ENCODE results near the gene GRID1.

DNA sequence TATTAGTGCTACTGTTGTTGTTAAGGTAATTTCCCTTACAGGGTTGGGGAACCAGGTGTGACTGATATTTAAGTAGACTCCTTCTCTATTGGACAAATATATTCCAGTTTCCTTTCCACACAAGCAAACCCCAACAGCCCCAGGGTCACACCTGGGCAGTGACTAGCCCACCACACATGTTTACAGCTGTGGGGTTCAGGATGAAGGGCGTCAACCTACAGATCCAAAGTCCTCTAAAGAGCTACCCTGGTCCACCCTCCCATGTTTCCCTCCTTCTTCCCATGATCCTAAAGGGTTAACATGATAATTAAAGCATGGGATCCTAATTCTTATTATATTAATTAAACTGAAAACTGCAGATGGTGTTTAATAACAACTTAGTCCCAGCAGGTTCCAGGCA lies 701.5 kb downstream of the GRID1 start:
- TF ChIP-seq, protein P1, sequence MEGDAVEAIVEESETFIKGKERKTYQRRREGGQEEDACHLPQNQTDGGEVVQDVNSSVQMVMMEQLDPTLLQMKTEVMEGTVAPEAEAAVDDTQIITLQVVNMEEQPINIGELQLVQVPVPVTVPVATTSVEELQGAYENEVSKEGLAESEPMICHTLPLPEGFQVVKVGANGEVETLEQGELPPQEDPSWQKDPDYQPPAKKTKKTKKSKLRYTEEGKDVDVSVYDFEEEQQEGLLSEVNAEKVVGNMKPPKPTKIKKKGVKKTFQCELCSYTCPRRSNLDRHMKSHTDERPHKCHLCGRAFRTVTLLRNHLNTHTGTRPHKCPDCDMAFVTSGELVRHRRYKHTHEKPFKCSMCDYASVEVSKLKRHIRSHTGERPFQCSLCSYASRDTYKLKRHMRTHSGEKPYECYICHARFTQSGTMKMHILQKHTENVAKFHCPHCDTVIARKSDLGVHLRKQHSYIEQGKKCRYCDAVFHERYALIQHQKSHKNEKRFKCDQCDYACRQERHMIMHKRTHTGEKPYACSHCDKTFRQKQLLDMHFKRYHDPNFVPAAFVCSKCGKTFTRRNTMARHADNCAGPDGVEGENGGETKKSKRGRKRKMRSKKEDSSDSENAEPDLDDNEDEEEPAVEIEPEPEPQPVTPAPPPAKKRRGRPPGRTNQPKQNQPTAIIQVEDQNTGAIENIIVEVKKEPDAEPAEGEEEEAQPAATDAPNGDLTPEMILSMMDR (IDR thresholded peaks at IDR 0.05), result no peak
- no peak for TF ChIP-seq POLR2A (IDR thresholded peaks at IDR 0.05)

All from breast epithelium (tissue), 3 donors.